ENCODE data around the gene KCNIP4.

GRCh38 chr4:21034728-21035127 lies 913.8 kb downstream of the KCNIP4 start:
- no peak for TF ChIP-seq MYC (IDR thresholded peaks at IDR 0.05; ENCODE audit: low read depth, low read length)
- no peak for TF ChIP-seq MYC (CRISPR knock-in tag; IDR thresholded peaks at IDR 0.05; ENCODE audit: borderline replicate concordance, low read depth)
- TF ChIP-seq POLR2B (IDR thresholded peaks at IDR 0.05; ENCODE audit: low read depth, partially characterized antibody), result no peak
- no peak for TF ChIP-seq ZNF274 (IDR thresholded peaks at IDR 0.05; ENCODE audit: borderline replicate concordance, low read depth, low read length)
- no peak for TF ChIP-seq NRF1 (conservative IDR thresholded peaks at IDR 0.05 in 1 of 2, IDR thresholded peaks at IDR 0.05 in 1 of 2)
- TF ChIP-seq SIX5 (IDR thresholded peaks at IDR 0.05; ENCODE audit: borderline replicate concordance in 1 of 2, insufficient read depth in 1 of 2, low read depth in 1 of 2, low read length in 2 of 2), result no peak
- TF ChIP-seq SMARCC2 (IDR thresholded peaks at IDR 0.05; ENCODE audit: low read depth), result no peak
- no peak for TF ChIP-seq HMG20B (CRISPR knock-in tag; IDR thresholded peaks at IDR 0.05)
- TF ChIP-seq MEF2A (IDR thresholded peaks at IDR 0.05; ENCODE audit: control insufficient read depth, low read depth, low read length), result no peak
- no peak for TF ChIP-seq RAD21 (CRISPR knock-in tag; conservative IDR thresholded peaks at IDR 0.05 in 1 of 2, IDR thresholded peaks at IDR 0.05 in 1 of 2)
- no peak for TF ChIP-seq POLR2AphosphoS5 (IDR thresholded peaks at IDR 0.05; ENCODE audit: control insufficient read depth, insufficient read depth, low read depth, low read length)
- no peak for TF ChIP-seq ARID2 (IDR thresholded peaks at IDR 0.05)
- TF ChIP-seq SP1 (CRISPR knock-in tag; IDR thresholded peaks at IDR 0.05), result no peak
- TF ChIP-seq POLR2A (conservative IDR thresholded peaks at IDR 0.05), result no peak
